IPS-15b (cell line): ENCODE data around the gene C10orf62.
"Not testable (repeated sequence)": the region's sequence is repeated elsewhere in the genome, so short reads cannot be mapped to it uniquely, and the experiment has no call there.

ENCODE experiments used
- H3K27me3 ChIP-seq: one replicate; pipeline ENCODE4 v1.6.1; 2013; ENCODE audit warnings: low read length; ENCODE audit not compliant: control insufficient read depth, insufficient read depth
- H3K36me3 ChIP-seq: one replicate; pipeline ENCODE4 v1.6.1; 2013; ENCODE audit warnings: low read length; ENCODE audit not compliant: control insufficient read depth, insufficient read depth
- H3K4me1 ChIP-seq: one replicate; pipeline ENCODE4 v1.6.1; 2013; ENCODE audit warnings: mild to moderate bottlenecking, low read length; ENCODE audit not compliant: control insufficient read depth, insufficient read depth
- H3K4me3 ChIP-seq: one replicate; pipeline ENCODE4 v1.5.1; 2013; ENCODE audit warnings: low read depth, low read length
- H3K9ac ChIP-seq: one replicate; pipeline ENCODE4 v1.6.1; 2013; ENCODE audit warnings: low read depth, mild to moderate bottlenecking, low read length
- H3K9me3 ChIP-seq: one replicate; pipeline ENCODE4 v1.6.1; 2013; ENCODE audit warnings: mild to moderate bottlenecking, low read length; ENCODE audit not compliant: control insufficient read depth, insufficient read depth

The C10orf62 gene

DNA sequence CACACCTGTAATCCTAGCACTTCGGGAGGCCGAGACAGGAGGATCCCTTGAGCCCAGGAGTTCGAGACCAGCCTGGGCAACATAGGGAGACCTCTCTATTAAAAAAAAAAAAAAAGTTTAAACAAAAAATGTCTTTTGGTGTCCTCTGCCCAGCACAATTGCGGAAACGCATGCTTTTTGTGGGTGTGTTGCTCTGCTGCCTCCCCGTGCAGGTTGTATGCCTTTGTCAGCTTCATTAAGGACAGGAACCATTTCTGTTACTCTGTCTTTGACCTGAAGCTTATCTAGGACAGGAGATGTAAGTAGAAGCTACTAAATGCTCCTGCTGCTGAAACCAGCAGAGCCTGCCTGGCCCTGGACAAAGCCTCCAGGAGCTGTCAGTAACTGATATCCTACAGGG is 38.2 kb upstream of the C10orf62 start:
- Histone ChIP-seq H3K36me3 (no peaks in the 10 kb centered on the region), H3K4me1 (peaks cover 13% of the 10 kb centered on the region)

DNA sequence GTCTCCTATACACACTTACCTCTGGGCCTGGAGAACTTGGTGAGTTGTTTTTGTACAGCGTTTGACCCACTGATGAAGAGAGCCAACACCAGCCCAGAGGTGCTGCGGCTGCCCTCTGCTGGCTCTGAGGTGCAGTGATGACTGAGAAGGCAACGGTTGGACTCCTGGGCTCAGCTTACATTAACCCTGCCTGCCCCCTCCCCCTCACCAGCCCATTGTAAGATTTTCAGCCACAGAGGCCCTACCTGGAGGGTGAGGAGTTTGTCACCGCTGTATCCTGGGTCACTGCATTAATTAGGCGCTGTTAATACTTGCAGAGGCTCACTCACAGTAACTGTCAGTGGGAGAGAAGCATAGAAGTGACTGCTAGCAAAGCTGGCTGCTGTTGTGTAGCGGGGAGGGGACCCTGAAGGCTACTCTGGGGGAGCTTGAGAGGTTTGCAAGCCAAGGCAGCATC is 35.9 kb upstream of the C10orf62 start:
- Histone ChIP-seq H3K9me3 (no peaks in the 10 kb centered on the region), H3K4me1 (peaks cover 13% of the 10 kb centered on the region), H3K4me3 (no peak overlapping the region), H3K9ac (no peak overlapping the region), H3K27me3 (no peaks in the 10 kb centered on the region), H3K36me3 (no peaks in the 10 kb centered on the region)

More for the DNA sequence above, 38.2 kb upstream of the C10orf62 start:
- no peaks in the 10 kb centered on the region for H3K27me3 ChIP-seq
- H3K9ac ChIP-seq = no peak overlapping the region
- H3K4me3 ChIP-seq = no peak overlapping the region
- H3K9me3 ChIP-seq = no peaks in the 10 kb centered on the region

DNA sequence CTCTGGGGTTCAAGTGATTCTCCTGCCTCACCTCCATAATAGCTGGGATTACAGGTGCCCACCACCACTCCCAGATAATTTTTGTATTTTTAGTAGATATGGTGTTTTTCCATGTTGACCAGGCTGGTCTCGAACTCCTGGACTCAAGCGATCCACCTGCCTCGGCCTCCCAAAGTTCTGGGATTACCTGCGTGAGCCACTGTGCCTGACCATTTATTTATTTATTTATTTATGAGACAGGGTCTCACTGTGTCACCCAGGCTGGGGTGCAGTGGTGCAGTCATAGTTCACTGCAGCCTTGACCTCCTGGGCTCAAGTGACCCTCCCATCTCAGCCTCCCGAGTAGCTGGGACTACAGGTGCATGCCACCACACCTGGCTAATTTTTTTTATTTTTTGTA is 35.2 kb upstream of the C10orf62 start:
- H3K4me3 ChIP-seq, H3K36me3 ChIP-seq, H3K9ac ChIP-seq, H3K27me3 ChIP-seq, H3K9me3 ChIP-seq: not testable (repeated sequence)
- peaks cover 13% of the 10 kb centered on the region for H3K4me1 ChIP-seq

GRCh38 chr10:97555541-97555940 is 34.0 kb upstream of the C10orf62 start:
- not testable (repeated sequence) for H3K9ac ChIP-seq, H3K36me3 ChIP-seq, H3K4me1 ChIP-seq, H3K27me3 ChIP-seq, H3K4me3 ChIP-seq, H3K9me3 ChIP-seq

DNA sequence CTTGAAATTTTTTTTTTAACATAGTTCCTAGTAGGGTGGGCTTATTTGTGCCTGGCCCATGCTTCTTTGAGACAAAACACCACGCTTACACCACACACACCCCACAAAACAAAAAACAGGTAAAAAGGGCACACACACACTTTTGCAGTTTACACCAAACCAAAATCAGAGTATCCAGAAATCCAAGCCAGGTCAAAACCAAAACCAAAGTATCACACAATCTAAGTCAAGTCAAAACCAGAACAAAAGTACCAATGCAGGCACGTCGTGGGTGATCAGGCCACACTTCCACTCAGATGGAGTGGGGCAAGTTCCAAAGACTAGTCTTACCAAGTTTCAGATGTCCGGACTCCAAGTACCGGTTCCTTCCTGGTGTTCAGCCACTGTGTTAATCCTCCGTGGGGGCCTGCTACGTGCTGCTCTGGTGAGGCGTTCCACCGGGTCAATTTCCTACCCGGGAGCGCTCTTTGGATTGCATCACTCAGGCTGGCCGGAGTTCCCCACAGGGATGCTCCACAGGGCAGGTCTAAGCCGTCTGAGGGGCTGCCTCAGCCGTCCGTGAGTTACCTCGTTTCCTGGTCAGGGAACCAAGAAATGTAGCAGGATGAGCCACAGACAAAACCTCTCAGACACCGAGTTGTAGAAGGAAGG is 28.7 kb upstream of the C10orf62 start:
- H3K9ac ChIP-seq, H3K36me3 ChIP-seq, H3K4me3 ChIP-seq, H3K4me1 ChIP-seq, H3K9me3 ChIP-seq, H3K27me3 ChIP-seq: not testable (repeated sequence)

- not testable (repeated sequence) for H3K27me3 ChIP-seq, H3K9ac ChIP-seq, H3K4me3 ChIP-seq
Measured at GRCh38 chr10:97561386-97562077, 28.0 kb upstream of the C10orf62 start.

GRCh38 chr10:97562329-97562728 is 27.2 kb upstream of the C10orf62 start:
- not testable (repeated sequence) for H3K27me3 ChIP-seq, H3K9me3 ChIP-seq, H3K9ac ChIP-seq, H3K36me3 ChIP-seq, H3K4me3 ChIP-seq, H3K4me1 ChIP-seq

More at GRCh38 chr10:97561386-97562077, 28.0 kb upstream of the C10orf62 start:
- not testable (repeated sequence) for H3K4me1 ChIP-seq, H3K36me3 ChIP-seq, H3K9me3 ChIP-seq

GRCh38 chr10:97563337-97563736 is 26.2 kb upstream of the C10orf62 start:
- no peak overlapping the region for H3K9ac ChIP-seq
- no peak overlapping the region for H3K4me3 ChIP-seq
- no peaks in the 10 kb centered on the region for H3K4me1 ChIP-seq
- no peaks in the 10 kb centered on the region for H3K27me3 ChIP-seq
- no peaks in the 10 kb centered on the region for H3K9me3 ChIP-seq
- no peaks in the 10 kb centered on the region for H3K36me3 ChIP-seq

DNA sequence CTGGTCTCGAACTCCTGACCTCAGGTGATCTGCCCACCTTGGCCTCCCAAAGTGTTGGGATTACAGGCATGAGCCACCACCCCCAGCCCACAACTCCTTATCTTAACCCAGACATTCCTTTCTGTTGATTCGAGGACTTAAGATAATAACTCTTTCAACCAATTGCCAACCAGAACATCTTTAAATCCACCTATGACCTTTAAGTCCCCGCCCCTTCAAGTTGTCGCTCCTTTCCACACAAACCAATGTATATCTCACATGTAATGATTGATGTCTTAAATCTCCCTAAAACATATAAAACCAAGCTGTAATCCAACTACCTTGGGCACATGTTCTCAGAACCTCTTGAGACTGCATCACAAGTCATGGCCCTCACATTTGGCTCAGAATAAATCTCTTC is 24.7 kb upstream of the C10orf62 start:
- Histone ChIP-seq H3K9me3 (no peaks in the 10 kb centered on the region), H3K36me3 (no peaks in the 10 kb centered on the region), H3K9ac (no peak overlapping the region), H3K27me3 (no peaks in the 10 kb centered on the region), H3K4me3 (no peak overlapping the region), H3K4me1 (no peaks in the 10 kb centered on the region)

DNA sequence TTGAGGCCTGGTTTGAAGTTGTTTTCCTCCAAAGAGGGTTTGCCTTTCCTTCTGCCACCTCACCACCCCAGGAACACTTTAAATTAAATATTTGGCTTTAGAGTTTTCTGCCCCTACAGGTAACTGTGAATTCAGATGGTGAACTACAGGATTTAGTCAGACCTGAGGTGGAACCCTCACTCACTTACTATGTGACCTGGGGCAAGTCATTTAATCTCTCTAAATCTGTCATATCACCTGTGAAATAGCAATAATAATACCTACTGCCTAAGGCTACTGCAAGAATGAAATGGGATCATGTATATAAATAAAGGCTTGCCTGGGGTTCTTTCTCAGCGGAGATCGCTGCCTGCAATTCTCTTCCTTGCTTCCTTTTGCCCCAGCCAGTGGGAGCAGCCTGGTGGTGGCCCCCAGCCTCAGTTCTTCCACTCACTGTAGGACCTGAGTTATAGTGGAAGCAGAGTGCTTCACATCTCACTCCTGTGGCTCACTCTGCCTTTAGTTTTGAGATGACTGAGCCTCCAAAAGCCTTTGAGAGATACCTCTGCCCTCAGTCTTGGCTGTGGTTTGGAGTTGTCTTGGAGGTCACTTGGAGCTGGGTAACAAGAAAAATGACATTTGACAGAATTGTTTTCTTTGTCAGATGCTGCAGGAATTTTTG is 23.1 kb upstream of the C10orf62 start:
- Histone ChIP-seq H3K4me1 (no peaks in the 10 kb centered on the region), H3K9me3 (no peaks in the 10 kb centered on the region), H3K4me3 (no peak overlapping the region), H3K9ac (no peak overlapping the region), H3K27me3 (no peaks in the 10 kb centered on the region), H3K36me3 (peaks cover 4% of the 10 kb centered on the region)

GRCh38 chr10:97567891-97568290 is 21.6 kb upstream of the C10orf62 start:
- Histone ChIP-seq H3K9me3 (no peaks in the 10 kb centered on the region), H3K4me1 (no peaks in the 10 kb centered on the region), H3K4me3 (no peak overlapping the region), H3K27me3 (no peaks in the 10 kb centered on the region), H3K9ac (no peak overlapping the region), H3K36me3 (peaks cover 4% of the 10 kb centered on the region)
